Measurements from ENCODE around the gene AMDHD2.
"Not testable (repeated sequence)": the region's sequence is repeated elsewhere in the genome, so short reads cannot be mapped to it uniquely, and the experiment has no call there.

AMDHD2 gene

GRCh38 chr16:2539192-2539844 lies 19.1 kb downstream of the AMDHD2 start:
- DNase-seq; H3K9me3 ChIP-seq (ENCODE audit: control insufficient read depth, low read length); H3K36me3 ChIP-seq (ENCODE audit: control insufficient read depth in 1 of 2, insufficient read depth in 2 of 2, low read depth in 1 of 2, low read length in 2 of 2); H2BK15ac ChIP-seq (ENCODE audit: low read depth, poor library complexity, severe bottlenecking); H2BK5ac ChIP-seq (ENCODE audit: low read depth, low read length, poor library complexity, severe bottlenecking); H2AK5ac ChIP-seq (ENCODE audit: low read length, severe bottlenecking); H3K4ac ChIP-seq (ENCODE audit: low read depth in 1 of 2, low read length in 2 of 2); H4K91ac ChIP-seq (ENCODE audit: low read length); H2BK12ac ChIP-seq (ENCODE audit: low read length in 2 of 2); H4K8ac ChIP-seq (ENCODE audit: low read length); H3K79me1 ChIP-seq (replicated peaks; ENCODE audit: low read length, poor library complexity, severe bottlenecking); H3K4me2 ChIP-seq (ENCODE audit: low read length, poor library complexity, severe bottlenecking); H3K27ac ChIP-seq (ENCODE audit: low read length, poor library complexity, severe bottlenecking); H2AFZ ChIP-seq (ENCODE audit: low read depth, low read length); H3K23ac ChIP-seq (ENCODE audit: low read length in 2 of 2); H2BK120ac ChIP-seq (ENCODE audit: low read depth, low read length); H3K18ac ChIP-seq (ENCODE audit: low read depth in 1 of 2, low read length in 2 of 2); H3K14ac ChIP-seq (ENCODE audit: low read length in 2 of 2); H3K27me3 ChIP-seq (ENCODE audit: control insufficient read depth in 1 of 2, insufficient read depth in 1 of 2, low read length in 2 of 2): not testable (repeated sequence)
- H3K9ac ChIP-seq (ENCODE audit: low read length) = peak overlapping the region; percentile 84
- peak overlapping the region in 1 of 2 experiments; percentile 81 for H3K4me3 ChIP-seq (ENCODE audit: insufficient read depth in 1 of 2, low read depth in 1 of 2, low read length in 2 of 2)
- peaks cover 15% of the 10 kb centered on the region for H3K4me1 ChIP-seq (ENCODE audit: control insufficient read depth, insufficient read depth, low read depth, low read length)
- 94% methylated on average over 24 of the region's 24 CpGs for WGBS

- H3K36me3 ChIP-seq (ENCODE audit: control insufficient read depth in 1 of 2, insufficient read depth in 2 of 2, low read depth in 1 of 2, low read length in 2 of 2); H3K27ac ChIP-seq (ENCODE audit: low read length, poor library complexity, severe bottlenecking); H2AFZ ChIP-seq (ENCODE audit: low read depth, low read length); H3K23ac ChIP-seq (ENCODE audit: low read length in 2 of 2); H2BK120ac ChIP-seq (ENCODE audit: low read depth, low read length); H3K9me3 ChIP-seq (ENCODE audit: control insufficient read depth, low read length); H3K14ac ChIP-seq (ENCODE audit: low read length in 2 of 2); H3K79me1 ChIP-seq (replicated peaks; ENCODE audit: low read length, poor library complexity, severe bottlenecking); H3K4me2 ChIP-seq (ENCODE audit: low read length, poor library complexity, severe bottlenecking); H3K27me3 ChIP-seq (ENCODE audit: control insufficient read depth in 1 of 2, insufficient read depth in 1 of 2, low read length in 2 of 2); H4K8ac ChIP-seq (ENCODE audit: low read length); H2BK12ac ChIP-seq (ENCODE audit: low read length in 2 of 2); H2AK5ac ChIP-seq (ENCODE audit: low read length, severe bottlenecking); H2BK5ac ChIP-seq (ENCODE audit: low read depth, low read length, poor library complexity, severe bottlenecking); H3K18ac ChIP-seq (ENCODE audit: low read depth in 1 of 2, low read length in 2 of 2); H4K91ac ChIP-seq (ENCODE audit: low read length); H3K4ac ChIP-seq (ENCODE audit: low read depth in 1 of 2, low read length in 2 of 2); H2BK15ac ChIP-seq (ENCODE audit: low read depth, poor library complexity, severe bottlenecking): not testable (repeated sequence)
- Histone ChIP-seq H3K4me1 (ENCODE audit: control insufficient read depth, insufficient read depth, low read depth, low read length) (peaks cover 15% of the 10 kb centered on the region), H3K4me3 (ENCODE audit: insufficient read depth in 1 of 2, low read depth in 1 of 2, low read length in 2 of 2) (peak overlapping the region in 1 of 2 experiments; percentile 81), H3K9ac (ENCODE audit: low read length) (peak overlapping the region; percentile 84)
- DNase-seq = peak; percentile 45
- WGBS = 74% methylated on average over 14 of the region's 14 CpGs
These were observed 19.8 kb downstream of the AMDHD2 start for GRCh38 chr16:2539845-2540458.

- H3K4me1 ChIP-seq (ENCODE audit: control insufficient read depth, insufficient read depth, low read depth, low read length) = peaks cover 15% of the 10 kb centered on the region
- H2AFZ ChIP-seq (ENCODE audit: low read depth, low read length); H3K36me3 ChIP-seq (ENCODE audit: control insufficient read depth in 1 of 2, insufficient read depth in 2 of 2, low read depth in 1 of 2, low read length in 2 of 2); H3K23ac ChIP-seq (ENCODE audit: low read length in 2 of 2); H3K9ac ChIP-seq (ENCODE audit: low read length); H3K27me3 ChIP-seq (ENCODE audit: control insufficient read depth in 1 of 2, insufficient read depth in 1 of 2, low read length in 2 of 2); H2AK5ac ChIP-seq (ENCODE audit: low read length, severe bottlenecking); H3K4ac ChIP-seq (ENCODE audit: low read depth in 1 of 2, low read length in 2 of 2); H2BK5ac ChIP-seq (ENCODE audit: low read depth, low read length, poor library complexity, severe bottlenecking); H4K91ac ChIP-seq (ENCODE audit: low read length); H3K4me3 ChIP-seq (ENCODE audit: insufficient read depth in 1 of 2, low read depth in 1 of 2, low read length in 2 of 2); H3K79me1 ChIP-seq (replicated peaks; ENCODE audit: low read length, poor library complexity, severe bottlenecking); H3K4me2 ChIP-seq (ENCODE audit: low read length, poor library complexity, severe bottlenecking); H3K9me3 ChIP-seq (ENCODE audit: control insufficient read depth, low read length); DNase-seq; H3K27ac ChIP-seq (ENCODE audit: low read length, poor library complexity, severe bottlenecking); H3K14ac ChIP-seq (ENCODE audit: low read length in 2 of 2); H3K18ac ChIP-seq (ENCODE audit: low read depth in 1 of 2, low read length in 2 of 2); H4K8ac ChIP-seq (ENCODE audit: low read length); H2BK15ac ChIP-seq (ENCODE audit: low read depth, poor library complexity, severe bottlenecking); H2BK12ac ChIP-seq (ENCODE audit: low read length in 2 of 2); H2BK120ac ChIP-seq (ENCODE audit: low read depth, low read length): not testable (repeated sequence)
- WGBS = 95% methylated on average over 3 of the region's 4 CpGs
These were observed 20.7 kb downstream of the AMDHD2 start for GRCh38 chr16:2540912-2541311.

GRCh38 chr16:2541409-2541808 lies 21.2 kb downstream of the AMDHD2 start:
- H4K91ac ChIP-seq (ENCODE audit: low read length); H3K9ac ChIP-seq (ENCODE audit: low read length): not testable (repeated sequence)

More at GRCh38 chr16:2541409-2541808, 21.2 kb downstream of the AMDHD2 start:
- not testable (repeated sequence) for H3K14ac ChIP-seq (ENCODE audit: low read length in 2 of 2); H2BK5ac ChIP-seq (ENCODE audit: low read depth, low read length, poor library complexity, severe bottlenecking); H3K4ac ChIP-seq (ENCODE audit: low read depth in 1 of 2, low read length in 2 of 2); H2BK120ac ChIP-seq (ENCODE audit: low read depth, low read length); H3K4me3 ChIP-seq (ENCODE audit: insufficient read depth in 1 of 2, low read depth in 1 of 2, low read length in 2 of 2); H2AK5ac ChIP-seq (ENCODE audit: low read length, severe bottlenecking); H3K9me3 ChIP-seq (ENCODE audit: control insufficient read depth, low read length); H3K27ac ChIP-seq (ENCODE audit: low read length, poor library complexity, severe bottlenecking); H3K36me3 ChIP-seq (ENCODE audit: control insufficient read depth in 1 of 2, insufficient read depth in 2 of 2, low read depth in 1 of 2, low read length in 2 of 2); H2BK15ac ChIP-seq (ENCODE audit: low read depth, poor library complexity, severe bottlenecking); H3K23ac ChIP-seq (ENCODE audit: low read length in 2 of 2); H3K27me3 ChIP-seq (ENCODE audit: control insufficient read depth in 1 of 2, insufficient read depth in 1 of 2, low read length in 2 of 2); H2BK12ac ChIP-seq (ENCODE audit: low read length in 2 of 2); H2AFZ ChIP-seq (ENCODE audit: low read depth, low read length); H3K18ac ChIP-seq (ENCODE audit: low read depth in 1 of 2, low read length in 2 of 2); H3K79me1 ChIP-seq (replicated peaks; ENCODE audit: low read length, poor library complexity, severe bottlenecking); H4K8ac ChIP-seq (ENCODE audit: low read length)
- DNase-seq = peak; percentile 20
- H3K4me2 ChIP-seq (ENCODE audit: low read length, poor library complexity, severe bottlenecking) = peak overlapping the region; percentile 42
- WGBS = 87% methylated on average over 3 of the region's 6 CpGs
- peaks cover 15% of the 10 kb centered on the region for H3K4me1 ChIP-seq (ENCODE audit: control insufficient read depth, insufficient read depth, low read depth, low read length)

Data from mesenchymal stem cell (in vitro differentiated cells and primary cell).